ENCODE results near the gene VPS26B.

DNA sequence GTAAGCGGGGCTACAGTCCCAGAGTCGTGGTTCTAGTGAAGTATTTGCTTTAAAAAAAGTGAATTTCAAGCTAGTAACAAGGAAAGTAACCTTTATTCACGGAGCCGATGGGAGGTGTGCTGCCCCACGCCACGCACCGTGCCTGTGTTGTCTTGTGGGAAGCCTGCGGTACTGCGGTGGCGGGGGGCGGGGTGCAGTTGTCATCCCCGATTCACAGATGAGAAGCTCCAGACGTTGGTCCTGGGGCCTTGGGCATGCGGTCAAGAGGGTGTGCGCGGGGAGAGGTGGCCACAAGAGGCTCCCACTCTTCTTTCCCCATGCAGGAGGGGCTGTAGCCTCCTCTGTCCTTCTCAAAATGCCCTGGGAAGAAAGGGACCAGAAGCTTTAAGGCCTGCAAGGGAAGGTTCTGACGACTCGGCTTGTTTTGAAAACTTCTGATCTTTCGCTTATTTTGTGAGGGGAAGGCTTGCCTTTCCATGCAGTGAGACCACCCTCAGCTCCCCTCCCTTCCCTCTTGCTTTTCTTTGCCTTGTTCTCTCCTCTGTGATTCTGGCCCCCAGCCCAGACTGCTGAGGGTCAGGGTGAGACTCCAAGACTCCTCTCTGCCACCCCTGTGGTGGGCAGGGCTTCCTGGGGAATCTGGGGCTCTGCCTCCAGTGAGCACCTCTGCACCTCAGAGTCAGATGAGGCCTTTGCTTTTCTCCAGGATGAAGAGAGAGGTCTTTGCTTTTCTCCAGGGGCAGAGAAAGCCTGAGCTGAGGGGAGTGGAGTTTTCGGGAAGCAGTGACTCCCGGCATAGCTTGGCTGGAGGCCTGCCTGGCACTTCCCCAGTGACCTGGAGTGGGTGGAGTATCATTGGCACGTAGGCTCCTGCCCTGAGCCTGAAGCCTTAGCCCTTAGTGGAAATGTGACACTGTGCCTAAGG is 57.9 kb downstream of the VPS26B start:
- TF ChIP-seq, protein P1, sequence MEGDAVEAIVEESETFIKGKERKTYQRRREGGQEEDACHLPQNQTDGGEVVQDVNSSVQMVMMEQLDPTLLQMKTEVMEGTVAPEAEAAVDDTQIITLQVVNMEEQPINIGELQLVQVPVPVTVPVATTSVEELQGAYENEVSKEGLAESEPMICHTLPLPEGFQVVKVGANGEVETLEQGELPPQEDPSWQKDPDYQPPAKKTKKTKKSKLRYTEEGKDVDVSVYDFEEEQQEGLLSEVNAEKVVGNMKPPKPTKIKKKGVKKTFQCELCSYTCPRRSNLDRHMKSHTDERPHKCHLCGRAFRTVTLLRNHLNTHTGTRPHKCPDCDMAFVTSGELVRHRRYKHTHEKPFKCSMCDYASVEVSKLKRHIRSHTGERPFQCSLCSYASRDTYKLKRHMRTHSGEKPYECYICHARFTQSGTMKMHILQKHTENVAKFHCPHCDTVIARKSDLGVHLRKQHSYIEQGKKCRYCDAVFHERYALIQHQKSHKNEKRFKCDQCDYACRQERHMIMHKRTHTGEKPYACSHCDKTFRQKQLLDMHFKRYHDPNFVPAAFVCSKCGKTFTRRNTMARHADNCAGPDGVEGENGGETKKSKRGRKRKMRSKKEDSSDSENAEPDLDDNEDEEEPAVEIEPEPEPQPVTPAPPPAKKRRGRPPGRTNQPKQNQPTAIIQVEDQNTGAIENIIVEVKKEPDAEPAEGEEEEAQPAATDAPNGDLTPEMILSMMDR (IDR thresholded peaks at IDR 0.05; ENCODE audit: insufficient read depth, low read depth, low read length), result no peak
- TF ChIP-seq EZH2 (IDR thresholded peaks at IDR 0.05; ENCODE audit: insufficient read depth, low read length), result no peak
